HG02885 (cell line): ENCODE results near the gene TACC2.

Experiments used
- ATAC-seq: cut with Tn5 transposase; IDR thresholded peaks from one replicate; pipeline ENCODE4 v1.9.1; 2021; ENCODE audit warnings: mild to moderate bottlenecking; ENCODE audit not compliant: unreplicated experiment, poor library complexity

Gene TACC2

GRCh38 chr10:122286867-122287266 is 297.9 kb downstream of the TACC2 start:
- ATAC-seq: no peak

- no peak for ATAC-seq
Observed at GRCh38 chr10:122287570-122287969, 298.6 kb downstream of the TACC2 start.

GRCh38 chr10:122288262-122288661 is 299.3 kb downstream of the TACC2 start:
- ATAC-seq: no peak

- no peak for ATAC-seq
Observed at GRCh38 chr10:122288917-122289316, 300.0 kb downstream of the TACC2 start.

- ATAC-seq: no peak
Observed at GRCh38 chr10:122290334-122290733, 301.4 kb downstream of the TACC2 start.

- no peak for ATAC-seq
Observed at GRCh38 chr10:122290833-122291532, 302.0 kb downstream of the TACC2 start.

GRCh38 chr10:122291739-122292138 is 302.8 kb downstream of the TACC2 start:
- no peak for ATAC-seq

- ATAC-seq: no peak
Observed at GRCh38 chr10:122292376-122292775, 303.4 kb downstream of the TACC2 start.

- peak; percentile 54 for ATAC-seq
Observed at GRCh38 chr10:122293156-122293960, 304.4 kb downstream of the TACC2 start.

- ATAC-seq: no peak
Observed at GRCh38 chr10:122293961-122294380, 305.0 kb downstream of the TACC2 start.

- ATAC-seq: no peak
Observed at GRCh38 chr10:122294511-122295450, 305.8 kb downstream of the TACC2 start.

- no peak for ATAC-seq
Observed at GRCh38 chr10:122295451-122295809, 306.5 kb downstream of the TACC2 start.

- ATAC-seq: peak; percentile 63
Observed at GRCh38 chr10:122296363-122297120, 307.6 kb downstream of the TACC2 start.

- ATAC-seq: no peak
Observed at GRCh38 chr10:122297583-122297982, 308.6 kb downstream of the TACC2 start.

- no peak for ATAC-seq
Observed at GRCh38 chr10:122298206-122298597, 309.2 kb downstream of the TACC2 start.

GRCh38 chr10:122298598-122299301 is 309.8 kb downstream of the TACC2 start:
- peak; percentile 72 for ATAC-seq

GRCh38 chr10:122299423-122300075 is 310.6 kb downstream of the TACC2 start:
- ATAC-seq: no peak

GRCh38 chr10:122301055-122301810 is 312.3 kb downstream of the TACC2 start:
- ATAC-seq: no peak
